GM10847 (cell line): ENCODE results near the gene RGS5.

Experiments used
- POLR2A ChIP-seq: IDR thresholded peaks from 2 replicates; pipeline ENCODE4 v1.6.1; 2011; ENCODE audit not compliant: insufficient read length; ENCODE audit errors: extremely low read depth

The RGS5 gene

DNA sequence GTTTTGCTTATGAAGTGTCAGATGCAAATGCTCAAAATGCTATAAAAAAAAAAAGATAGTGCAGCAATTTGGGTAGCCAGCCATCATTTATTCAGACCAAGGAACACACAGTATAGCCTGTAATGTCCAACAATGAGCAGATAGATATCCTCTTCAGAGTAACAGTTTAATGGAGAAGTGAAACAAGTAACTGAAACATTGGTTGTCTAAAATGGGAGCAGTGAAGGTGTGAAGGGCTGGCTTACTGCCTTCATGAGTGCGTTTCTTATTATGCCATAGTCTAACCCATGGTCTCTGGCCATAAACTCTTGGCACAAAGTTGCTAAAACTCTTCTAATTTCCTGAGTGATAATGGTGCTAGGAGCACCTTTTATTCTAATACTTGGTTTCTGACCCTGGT, 11.4 kb downstream of the RGS5 start:
- no peak for TF ChIP-seq POLR2A

DNA sequence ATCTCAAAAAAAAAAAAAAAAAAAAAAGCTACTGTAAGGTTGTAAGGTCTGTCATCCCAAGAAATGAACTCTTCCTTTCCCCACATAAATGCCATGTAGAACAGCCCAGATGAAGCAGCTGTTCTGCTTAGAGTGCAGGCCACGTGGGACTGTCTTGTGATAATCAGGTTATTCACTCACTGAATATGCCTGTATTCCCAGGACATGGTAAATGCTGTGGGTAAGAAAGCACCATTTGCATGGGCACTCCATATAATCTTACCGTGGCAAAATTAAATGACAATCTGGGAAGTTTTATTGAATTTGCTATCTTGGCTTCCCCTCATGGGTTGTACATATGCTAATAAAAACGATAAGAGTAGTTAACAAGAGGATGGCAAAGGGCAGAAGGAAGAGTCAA, 13.8 kb downstream of the RGS5 start:
- TF ChIP-seq POLR2A, result no peak

DNA sequence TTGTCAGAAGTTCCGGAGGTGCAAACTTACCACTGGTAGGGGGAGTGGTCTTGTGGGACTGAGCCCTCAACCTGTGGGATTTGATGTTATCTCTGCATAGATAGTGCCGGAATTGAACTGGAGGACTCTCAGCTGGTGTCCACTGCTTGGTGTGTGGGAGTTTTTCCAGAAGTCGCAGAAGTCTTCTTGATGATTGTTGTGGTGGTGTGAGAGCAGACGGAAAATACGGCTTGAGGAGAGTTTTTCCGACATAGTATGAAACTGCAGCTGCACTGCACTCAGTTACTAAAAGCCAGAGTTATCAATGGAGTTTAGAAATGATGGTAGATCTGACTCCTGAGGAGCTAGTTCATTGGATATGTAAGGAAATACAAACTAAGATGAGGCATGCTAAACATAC, 14.9 kb downstream of the RGS5 start:
- TF ChIP-seq POLR2A, result no peak

DNA sequence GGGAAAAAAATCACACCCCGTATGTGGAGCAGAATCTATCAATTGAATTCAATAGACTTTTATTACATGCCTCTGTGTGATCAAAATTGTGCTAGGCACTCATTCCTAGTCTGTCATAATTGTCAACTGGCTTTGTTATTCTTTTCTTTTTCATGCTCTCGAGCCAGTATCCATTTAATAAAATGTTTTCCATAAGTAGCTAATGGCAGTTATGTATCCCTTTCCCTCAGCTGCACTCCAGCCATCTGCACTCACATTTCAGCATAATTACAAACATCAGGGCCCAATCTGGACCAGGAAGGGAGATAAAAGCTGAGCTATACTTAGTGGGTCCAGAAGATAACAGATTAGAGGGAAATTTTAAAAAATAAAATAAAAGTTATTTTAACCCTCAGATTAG, 15.9 kb downstream of the RGS5 start:
- no peak for TF ChIP-seq POLR2A

DNA sequence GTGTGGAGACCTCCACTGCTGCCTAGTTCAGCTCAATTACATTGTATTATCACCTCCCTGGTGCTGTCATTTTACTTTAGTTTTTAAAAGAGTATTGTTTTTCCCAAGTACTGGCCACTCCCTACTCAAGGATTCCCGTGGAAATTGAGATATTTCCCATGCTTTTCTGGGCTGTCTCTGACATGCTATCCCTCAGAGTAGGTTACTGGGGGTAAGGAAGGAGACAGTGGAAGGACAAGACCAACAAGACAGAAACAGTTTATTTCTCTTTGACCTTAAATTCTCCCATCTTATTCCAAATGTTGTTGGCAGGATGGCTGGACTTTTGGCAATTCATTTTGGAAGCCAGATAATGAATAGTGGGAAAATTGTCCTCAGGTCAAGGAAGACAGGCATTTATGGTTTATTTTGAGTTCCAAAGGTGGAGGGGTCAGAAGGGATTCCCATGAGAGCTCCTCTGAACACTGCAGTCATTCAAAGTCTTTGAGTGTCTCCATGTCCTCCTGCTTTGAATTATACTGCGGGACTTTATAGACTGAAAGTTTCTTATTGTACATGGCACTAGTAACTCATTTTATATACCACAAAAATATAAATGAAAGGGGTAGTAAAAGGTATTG, 20.3 kb downstream of the RGS5 start:
- TF ChIP-seq POLR2A, result no peak

- no peak for TF ChIP-seq POLR2A
These were observed 24.1 kb downstream of the RGS5 start for GRCh38 chr1:163178628-163179027.

DNA sequence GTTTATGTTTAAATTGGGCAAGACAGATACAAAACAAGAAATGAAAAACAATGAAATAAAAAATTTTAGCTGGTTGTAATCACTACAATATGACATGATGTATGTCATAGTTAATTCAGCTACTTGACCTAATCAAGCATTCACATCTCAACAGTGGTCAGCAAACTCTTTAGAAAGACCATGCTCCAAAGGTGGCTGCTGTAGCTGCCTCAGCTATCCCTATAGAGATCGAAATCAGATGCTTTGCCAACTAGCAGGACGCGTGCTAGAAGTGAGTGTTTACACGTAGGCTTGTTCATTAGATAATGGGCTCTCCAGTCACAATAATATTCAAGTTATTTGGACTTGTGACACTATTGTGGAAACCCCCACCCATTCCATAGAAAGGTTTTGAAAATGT, 25.9 kb downstream of the RGS5 start:
- TF ChIP-seq POLR2A, result no peak

DNA sequence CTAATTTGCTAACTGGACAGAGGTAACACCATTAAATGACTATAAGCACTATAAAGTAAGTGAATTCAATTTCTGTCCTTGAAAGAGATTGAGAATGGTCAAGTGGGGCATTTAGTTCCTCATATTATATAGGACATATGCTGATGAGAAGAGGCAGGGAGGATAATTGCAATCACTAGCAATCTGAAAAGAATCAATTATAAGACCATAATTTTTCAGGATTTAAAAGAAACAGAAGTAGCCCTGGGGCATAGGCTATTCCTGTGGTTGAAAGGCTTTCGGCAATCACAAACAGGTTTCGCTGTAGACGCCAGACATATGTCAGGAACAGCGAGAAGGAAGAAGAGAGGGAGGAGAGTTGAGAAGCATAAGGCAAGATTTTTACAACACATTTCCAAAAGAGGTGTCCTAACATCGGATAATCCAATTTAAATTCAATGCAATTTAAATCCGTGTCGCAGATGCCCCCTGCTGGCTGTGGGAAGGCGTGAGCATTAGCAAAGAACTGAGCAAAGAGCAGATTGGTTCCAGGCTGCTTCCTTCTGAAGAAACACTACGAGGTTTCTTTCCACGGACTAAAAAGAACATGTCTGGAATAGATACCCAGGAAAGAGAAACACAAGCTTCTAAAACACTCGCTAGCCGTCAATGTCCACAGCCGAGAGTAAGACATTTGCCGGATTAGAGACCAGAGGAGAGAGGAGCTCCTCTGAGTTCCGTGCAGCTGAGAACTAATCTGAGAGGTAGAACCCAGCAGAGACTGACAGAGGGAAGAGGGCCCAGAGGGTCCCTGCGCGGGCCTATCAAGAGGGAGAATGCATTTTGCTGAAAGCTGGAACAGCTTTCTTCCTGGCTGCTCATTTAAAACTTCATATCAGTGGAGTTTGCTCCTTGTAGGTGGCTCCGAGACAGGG, 27.9 kb downstream of the RGS5 start:
- TF ChIP-seq POLR2A, result no peak

- no peak for TF ChIP-seq POLR2A
These were observed 29.6 kb downstream of the RGS5 start for GRCh38 chr1:163173121-163173520.

DNA sequence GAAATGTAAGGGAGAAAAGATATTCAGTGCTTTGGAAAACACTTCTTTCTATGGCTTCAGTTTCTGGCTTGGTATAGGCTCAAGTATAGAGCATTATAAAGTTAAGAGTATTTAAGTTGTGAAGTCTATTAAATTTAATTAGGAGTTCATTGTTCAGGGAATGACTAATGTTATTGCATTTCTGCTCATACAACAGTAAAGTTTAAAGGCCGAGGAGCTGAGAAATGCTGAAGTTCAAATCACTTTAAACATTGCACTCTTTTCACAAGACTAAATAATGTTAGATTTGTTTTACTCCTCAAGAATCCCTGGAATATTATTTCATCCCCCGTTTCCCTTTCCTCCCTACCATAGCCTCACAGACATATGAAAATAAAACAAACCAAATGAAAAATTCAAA, 30.1 kb downstream of the RGS5 start:
- no peak for TF ChIP-seq POLR2A

GRCh38 chr1:163171826-163172225, 30.9 kb downstream of the RGS5 start:
- no peak for TF ChIP-seq POLR2A

DNA sequence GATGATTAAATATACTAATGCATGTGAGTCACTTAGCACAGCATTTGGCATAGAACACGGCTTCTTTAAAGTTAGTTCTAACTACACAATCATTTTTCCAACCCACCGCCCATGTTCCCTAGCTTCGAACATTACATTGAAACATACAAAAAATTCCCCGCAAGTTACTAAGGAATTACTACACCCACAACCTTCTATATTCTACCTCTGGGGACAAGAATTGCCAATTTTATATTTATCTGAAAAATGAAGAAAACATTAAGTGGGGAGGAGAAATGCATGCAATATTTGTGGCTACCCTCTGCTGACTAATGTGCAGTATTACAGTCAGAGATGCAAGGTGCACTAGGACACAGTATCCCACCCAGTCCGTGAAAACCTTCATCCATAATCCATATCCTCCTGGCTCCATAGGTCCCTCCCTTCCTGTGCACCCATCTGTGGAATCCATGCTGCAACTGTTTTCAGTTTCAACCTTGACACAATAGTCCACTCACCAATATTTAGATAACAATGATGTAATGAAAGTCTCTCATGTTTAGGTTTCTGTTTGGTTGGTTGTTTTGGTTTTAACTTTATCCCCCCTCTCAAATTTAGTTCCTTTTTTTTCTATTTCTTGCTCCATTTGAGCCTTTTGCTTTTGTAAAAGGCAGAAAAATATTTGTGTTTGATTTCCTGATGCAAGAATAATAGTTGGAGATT, 31.6 kb downstream of the RGS5 start:
- TF ChIP-seq POLR2A, result no peak

GRCh38 chr1:163170331-163170730, 32.4 kb downstream of the RGS5 start:
- TF ChIP-seq POLR2A, result no peak

DNA sequence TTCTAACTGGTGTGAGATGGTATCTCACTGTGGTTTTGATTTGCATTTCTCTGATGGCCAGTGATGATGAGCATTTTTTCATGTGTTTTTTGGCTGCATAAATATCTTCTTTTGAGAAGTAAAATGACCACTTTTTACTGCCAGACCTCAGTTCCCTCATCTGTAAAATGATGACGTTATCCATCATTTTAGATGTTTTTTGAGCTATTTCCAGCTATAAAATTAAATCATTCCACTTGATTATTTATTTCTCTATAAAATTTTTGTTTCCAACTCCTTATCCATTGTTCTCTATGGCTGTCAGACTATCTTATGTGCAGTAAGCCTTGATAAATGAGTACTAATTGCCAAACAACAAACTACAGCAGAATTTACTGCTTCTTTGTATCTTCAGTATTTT, 33.2 kb downstream of the RGS5 start:
- TF ChIP-seq POLR2A, result no peak

- TF ChIP-seq POLR2A, result no peak
These were observed 34.7 kb downstream of the RGS5 start for GRCh38 chr1:163168053-163168452.
